HL-60/S4 treated with retinoic acid at 250 ng/mL for 4 days and 3 days (cell line): ENCODE measurements around the gene PALLD.

Experiments
- in situ Hi-C: fragments of 300-500 bp; cut with MboI; formaldehyde crosslinking; loops from 2 replicates; pipeline ENCODE4 v1.7.0; 2022; ENCODE audit warnings: low sequenced_read_pairs

The PALLD gene

GRCh38 chr4:168880072-168880675, 383.3 kb downstream of the PALLD start:
- in situ Hi-C loops: no loop called here

- in situ Hi-C loops: no loop called here
Observed at GRCh38 chr4:168880811-168881595, 384.2 kb downstream of the PALLD start.

DNA sequence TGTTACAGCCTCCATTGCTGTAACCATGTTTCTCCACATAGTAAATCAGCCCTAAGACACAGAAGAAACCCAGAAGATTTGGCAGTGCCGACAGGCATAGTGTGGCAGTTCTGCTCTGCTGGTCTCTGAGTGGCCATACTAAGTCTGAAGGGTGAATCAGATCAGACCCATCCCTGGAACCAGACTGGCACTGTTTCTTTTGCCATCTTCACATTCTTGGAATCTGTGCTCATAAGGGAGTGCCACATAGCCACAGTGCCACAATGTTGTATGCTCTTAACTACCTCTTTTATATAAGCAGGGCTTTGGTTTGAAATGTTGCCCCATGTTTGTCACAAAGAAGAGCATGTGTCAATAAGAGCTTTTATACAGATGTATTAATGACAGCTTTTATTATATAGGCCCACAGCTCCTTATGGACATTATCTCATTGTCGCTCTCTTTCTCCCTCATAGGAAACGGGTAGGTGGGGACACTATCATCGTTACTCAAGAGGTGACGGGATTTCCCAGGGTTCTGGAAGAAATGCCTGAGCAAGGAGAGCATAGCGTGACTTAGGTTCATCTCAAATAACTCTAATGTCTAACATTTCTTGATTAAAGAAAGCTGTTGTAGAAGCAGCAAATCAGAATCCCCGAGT, 385.0 kb downstream of the PALLD start:
- in situ Hi-C loops: no loop called here

- in situ Hi-C loops: no loop called here
Observed at GRCh38 chr4:168882650-168883233, 385.9 kb downstream of the PALLD start.

GRCh38 chr4:168883513-168883912, 386.7 kb downstream of the PALLD start:
- in situ Hi-C loops: no loop called here

DNA sequence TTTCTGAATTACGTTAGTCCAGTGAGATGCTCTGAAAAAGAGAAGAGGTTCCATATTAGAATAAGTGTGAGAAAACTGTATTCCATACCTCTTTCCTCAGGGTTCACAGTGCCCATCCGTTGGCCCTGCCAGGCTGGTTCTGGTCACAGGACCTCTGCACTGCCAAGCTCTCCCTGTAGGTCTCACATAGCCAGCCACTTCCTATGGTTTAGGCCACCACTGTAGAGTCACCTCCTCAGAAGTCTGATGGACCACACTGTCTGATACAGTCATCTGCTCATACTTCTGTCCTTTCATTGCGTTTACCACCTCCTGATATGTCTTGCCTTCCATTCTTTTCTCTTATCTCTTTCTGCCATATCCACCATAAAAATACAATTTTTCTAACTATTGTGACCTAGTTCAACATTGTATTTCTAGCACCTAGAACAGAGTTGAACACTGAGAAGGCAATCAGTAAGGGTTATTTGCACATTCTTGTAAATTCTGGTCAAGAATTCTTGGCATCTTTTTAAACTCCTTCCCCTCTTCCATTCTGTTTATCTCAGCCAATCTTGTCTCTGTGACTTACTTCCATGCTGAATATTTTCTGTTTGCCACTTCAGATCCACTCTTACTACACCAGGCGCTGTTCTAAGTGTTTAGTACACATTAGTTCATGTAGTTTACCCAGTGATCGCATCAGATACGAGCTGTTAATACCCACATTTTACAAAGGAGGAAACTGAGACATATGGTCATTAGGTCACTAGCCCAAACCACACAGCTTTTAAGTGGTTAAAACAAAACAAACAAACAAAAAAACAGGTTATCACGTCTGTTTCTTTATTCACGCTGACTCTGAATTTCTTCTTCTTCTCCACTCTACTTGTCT, 387.6 kb downstream of the PALLD start:
- in situ Hi-C loops: no loop called here

DNA sequence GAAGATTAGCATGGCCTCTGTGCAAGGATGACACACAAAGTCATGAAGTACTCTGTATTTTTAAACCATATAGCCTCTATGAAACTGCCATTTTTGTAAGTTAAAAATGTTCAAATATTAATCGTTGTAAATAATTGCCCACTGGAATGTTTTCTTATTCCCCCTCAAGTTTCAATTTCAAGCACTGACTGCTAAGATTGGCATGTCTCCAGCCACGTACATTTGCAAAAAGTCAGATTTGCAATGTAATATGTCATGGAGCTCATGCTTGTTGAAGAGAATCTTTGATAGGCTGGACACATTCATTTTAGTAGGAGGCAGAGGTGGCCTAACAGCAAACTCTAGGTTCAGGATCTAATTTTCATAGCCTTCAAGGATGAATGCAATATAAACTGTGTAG, 388.5 kb downstream of the PALLD start:
- in situ Hi-C loops: no loop called here

GRCh38 chr4:168886351-168886750, 389.5 kb downstream of the PALLD start:
- in situ Hi-C loops: no loop called here

DNA sequence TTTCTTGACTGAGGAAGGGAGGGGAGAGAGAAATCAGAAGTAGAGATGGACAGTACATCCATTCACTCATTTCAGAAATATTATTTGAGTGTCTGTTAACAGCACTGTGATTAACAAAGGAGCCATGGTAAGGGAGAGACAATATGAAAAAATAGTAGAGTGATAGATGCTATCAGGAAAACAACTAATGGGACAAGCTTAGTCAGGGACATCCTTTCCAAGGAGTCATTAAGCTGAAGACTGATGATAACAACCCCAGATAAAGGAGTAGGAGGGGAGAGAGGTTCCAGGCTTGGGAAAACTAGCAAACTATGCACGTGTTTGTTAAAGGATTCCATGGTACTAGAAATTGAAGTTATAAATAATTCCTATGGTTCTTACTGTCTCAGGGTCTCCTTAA, 391.0 kb downstream of the PALLD start:
- in situ Hi-C loops: no loop called here

- in situ Hi-C loops: no loop called here
Observed at GRCh38 chr4:168888715-168889215, 391.9 kb downstream of the PALLD start.

DNA sequence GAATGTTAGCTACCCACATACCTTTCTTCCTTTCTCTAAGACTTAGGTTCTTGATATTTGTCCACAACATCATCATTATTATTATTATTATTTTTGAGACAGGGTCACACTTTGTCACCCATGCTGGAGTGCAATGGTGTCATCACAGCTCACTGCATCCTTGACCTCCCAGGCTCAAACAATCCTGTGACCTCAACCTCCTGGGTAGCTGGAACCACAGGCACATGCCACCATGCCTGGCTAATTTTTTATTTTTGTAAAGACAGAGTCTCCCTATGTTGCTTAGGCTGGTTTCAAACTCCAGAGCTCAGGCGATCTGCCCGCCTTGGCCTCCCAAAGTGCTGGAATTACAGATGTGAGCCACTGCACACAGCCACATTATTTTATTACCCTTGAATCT, 394.2 kb downstream of the PALLD start:
- in situ Hi-C loops: no loop called here

DNA sequence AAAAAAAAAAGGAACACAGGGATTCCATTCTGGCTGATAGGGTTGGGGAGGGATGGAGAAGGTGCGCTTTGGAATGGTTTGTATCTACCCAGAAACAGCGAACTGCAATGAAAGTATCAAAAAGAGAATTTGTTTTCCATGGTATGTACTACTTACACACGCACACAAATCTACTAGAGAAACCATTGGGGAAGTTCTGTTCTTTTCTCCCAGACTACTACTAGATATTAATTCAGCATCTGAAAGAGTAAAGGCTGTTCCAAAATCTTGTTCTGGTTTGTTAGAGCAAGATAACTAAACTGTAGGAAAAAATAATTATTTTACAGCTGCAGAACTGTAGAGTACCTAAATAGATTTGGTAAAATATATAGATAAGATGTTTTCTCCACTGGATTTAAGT, 394.8 kb downstream of the PALLD start:
- in situ Hi-C loops: no loop called here

GRCh38 chr4:168892475-168892874, 395.6 kb downstream of the PALLD start:
- in situ Hi-C loops: no loop called here

GRCh38 chr4:168893205-168893604, 396.4 kb downstream of the PALLD start:
- in situ Hi-C loops: no loop called here

DNA sequence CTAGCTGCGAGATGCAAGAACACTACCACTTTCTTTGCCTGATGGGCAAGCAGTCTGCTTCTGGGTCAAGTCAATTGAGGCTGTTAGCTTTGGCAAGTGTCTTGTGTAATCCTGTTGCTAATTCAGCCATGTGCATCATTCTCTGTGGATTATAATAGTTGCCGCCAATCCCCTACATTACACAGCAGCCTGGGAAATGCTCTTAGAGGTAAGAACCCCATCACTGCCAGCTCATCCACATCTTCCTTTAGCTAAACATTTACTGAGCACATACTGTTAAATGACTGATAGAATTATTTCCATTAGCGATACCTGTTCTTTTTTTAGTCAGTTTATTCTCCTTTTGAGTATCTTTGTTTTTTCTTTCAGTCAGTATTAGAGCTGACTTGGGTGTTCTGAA, 397.0 kb downstream of the PALLD start:
- in situ Hi-C loops: no loop called here

GRCh38 chr4:168900080-168900479, 403.2 kb downstream of the PALLD start:
- in situ Hi-C loops: loop anchor here (25.0 kb wide), 3 partner anchors 313 to 713 kb away; no protein-coding TSS in a partner anchor

DNA sequence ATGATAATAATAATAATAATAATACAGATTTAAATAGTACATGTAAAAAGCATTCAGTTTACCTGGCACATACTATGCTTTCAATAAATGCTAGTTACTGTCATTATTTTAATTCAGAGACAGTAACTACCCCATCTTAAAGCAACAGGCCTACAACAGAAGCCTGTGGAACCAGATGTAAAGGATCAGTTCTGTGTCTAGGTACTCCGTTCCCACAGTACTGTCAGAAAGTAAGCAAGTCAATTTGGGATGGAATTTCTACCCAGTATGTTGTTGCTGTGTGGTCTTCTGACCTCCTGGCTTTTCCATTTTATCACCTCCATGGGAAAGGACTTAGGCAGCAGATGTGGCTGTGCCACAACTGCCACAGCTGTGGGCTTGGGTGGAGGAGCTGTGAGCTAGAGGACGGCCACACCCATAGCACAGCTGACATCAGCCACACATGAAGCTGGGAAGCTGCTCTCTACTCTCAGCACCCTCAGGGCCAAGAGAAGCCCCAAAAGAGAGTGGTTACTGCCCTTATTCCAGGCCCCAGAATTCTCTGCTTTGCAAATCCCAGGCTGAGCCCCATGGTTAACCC, 410.4 kb downstream of the PALLD start:
- in situ Hi-C loops: loop anchor here (25.0 kb wide), 3 partner anchors 320 to 720 kb away; no protein-coding TSS in a partner anchor

DNA sequence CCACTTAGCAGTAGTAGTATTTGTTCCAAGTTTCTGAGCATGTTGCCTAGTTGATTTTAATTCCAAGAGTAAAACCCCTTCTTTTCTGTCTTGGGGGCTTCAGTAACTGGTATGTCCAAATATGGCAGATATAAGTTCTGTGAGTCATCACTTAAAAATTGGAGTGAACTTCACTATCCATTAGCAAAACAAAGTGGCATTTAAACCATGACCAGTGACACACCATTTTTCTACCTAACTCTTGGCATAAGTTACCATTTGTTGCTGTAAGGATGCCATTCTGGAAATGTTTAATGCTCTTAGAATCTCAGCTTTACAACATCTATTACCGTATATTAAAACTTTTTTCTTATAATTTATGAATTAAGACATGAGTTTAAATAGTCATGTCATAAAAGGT, 411.2 kb downstream of the PALLD start:
- in situ Hi-C loops: loop anchor here (25.0 kb wide), 3 partner anchors 321 to 721 kb away; no protein-coding TSS in a partner anchor

DNA sequence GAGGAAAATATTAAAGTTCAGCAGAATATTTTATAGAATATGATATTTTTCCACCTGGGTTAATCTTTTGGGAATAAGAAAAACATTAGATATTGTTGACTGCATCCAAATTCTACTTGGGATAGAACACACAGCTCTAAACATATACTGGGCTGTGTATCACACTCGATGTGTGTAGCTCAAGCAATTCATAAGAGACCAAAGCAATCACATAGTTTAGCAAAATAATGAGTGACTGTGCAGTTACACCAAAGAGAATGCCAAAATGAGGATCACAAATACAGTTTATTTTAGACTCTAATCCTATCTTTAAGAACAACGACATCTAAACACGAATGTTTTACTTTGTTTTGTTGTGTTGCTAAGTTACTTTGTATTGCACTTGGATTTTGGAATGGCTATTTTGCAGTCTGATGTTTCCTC, 412.0 kb downstream of the PALLD start:
- in situ Hi-C loops: loop anchor here (25.0 kb wide), 3 partner anchors 322 to 722 kb away; no protein-coding TSS in a partner anchor

GRCh38 chr4:168914095-168914494, 417.2 kb downstream of the PALLD start:
- in situ Hi-C loops: loop anchor here (10.0 to 25.0 kb wide), 4 partner anchors 199 to 727 kb away; no protein-coding TSS in a partner anchor
